ENCODE results near the gene APLF.

DNA sequence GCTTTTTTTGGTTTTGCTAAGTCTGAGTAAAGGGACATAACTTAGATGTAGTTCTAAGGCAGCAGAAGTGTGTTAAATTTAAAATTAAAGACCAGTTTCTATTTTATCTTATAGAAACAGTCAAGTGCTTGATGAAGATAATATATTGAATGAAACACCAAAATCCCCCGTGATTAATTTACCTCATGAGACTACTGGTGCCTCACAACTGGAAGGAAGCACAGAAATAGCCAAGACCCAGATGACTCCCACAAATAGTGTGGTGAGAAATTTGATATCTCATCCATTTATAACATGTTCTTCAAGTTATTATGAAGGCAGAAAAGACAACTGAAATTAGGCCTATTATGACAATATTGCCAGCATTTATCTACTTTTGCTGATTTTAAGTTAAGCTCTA, 45.6 kb downstream of the APLF start:
- no peak for TF ChIP-seq POLR2A (IDR thresholded peaks at IDR 0.05; ENCODE audit: low read length)
- TF ChIP-seq GATA1 (IDR thresholded peaks at IDR 0.05; ENCODE audit: low read depth, low read length): no peak

Data from erythroblast (primary cell).